GM19238 (cell line): Measurements from ENCODE around the gene FNDC5.

Experiments
- DNase-seq: peaks from one replicate; pipeline ENCODE4 v3.0.0; 2011; ENCODE audit warnings: low spot score; ENCODE audit not compliant: insufficient read length

The FNDC5 gene

DNA sequence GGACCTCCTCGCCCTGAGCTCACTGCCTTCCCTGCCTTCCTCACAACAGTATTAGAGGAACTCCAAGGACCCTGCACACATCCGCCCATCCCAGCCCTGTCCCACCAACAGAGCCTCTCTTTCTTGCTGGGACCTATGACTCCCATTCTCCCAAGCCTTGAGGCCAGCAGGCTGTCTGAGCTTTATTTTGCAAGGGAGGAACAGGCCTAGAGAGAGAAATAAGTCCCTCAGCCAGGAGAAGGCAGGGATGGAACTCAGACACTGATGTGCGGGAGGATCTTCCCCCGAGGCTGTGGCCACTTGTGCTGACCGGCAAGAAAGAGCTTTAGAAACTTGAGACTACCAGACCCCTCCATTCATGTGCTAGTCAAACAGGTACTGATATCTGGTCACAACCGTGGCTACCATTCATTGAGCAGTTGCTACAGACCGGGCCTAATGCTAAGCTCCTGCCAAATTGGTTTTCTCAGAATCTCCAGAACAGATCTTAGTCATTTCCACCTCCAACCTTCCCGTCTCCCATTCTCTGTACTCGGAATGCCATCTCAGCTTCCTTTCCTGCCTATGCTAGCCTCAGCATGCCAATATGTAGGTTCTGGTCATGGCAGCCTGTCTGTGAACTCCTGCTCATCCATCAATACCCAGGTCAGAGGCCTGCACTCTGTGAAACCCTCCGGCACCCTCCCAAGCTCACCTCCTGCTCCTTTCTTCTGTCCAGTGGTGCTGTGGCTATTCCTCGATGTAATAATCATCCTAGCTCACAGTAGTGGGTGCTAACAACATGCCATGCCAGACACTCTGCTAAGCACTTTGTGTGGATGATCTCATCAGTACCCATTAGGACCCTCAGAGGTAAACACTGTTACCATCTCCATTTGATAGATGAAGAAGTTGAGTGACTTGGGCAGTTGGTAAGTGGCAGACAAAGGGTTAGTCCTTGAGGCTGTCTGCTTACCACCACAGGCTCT, 26.7 kb upstream of the FNDC5 start:
- DNase-seq: no peak

DNA sequence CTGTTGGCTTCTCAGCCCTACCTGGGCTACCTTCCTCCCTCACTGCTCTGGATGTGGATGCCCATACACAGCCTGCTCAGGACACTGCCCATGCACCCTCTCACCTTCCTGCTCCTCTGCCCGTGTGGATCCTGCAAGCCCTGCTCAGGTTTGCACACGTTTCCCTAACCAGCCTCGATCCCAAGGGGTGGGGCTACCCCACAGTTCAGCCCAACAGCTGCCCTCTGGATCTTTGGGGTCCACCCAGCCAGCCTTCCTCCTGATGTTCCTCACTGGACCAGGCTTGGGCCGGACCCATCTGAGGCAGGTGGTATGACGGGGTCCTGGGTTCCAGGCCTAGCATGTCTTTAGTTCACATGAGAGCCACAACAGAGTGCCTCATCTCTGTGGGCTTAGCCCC, 25.7 kb upstream of the FNDC5 start:
- DNase-seq: no peak

DNA sequence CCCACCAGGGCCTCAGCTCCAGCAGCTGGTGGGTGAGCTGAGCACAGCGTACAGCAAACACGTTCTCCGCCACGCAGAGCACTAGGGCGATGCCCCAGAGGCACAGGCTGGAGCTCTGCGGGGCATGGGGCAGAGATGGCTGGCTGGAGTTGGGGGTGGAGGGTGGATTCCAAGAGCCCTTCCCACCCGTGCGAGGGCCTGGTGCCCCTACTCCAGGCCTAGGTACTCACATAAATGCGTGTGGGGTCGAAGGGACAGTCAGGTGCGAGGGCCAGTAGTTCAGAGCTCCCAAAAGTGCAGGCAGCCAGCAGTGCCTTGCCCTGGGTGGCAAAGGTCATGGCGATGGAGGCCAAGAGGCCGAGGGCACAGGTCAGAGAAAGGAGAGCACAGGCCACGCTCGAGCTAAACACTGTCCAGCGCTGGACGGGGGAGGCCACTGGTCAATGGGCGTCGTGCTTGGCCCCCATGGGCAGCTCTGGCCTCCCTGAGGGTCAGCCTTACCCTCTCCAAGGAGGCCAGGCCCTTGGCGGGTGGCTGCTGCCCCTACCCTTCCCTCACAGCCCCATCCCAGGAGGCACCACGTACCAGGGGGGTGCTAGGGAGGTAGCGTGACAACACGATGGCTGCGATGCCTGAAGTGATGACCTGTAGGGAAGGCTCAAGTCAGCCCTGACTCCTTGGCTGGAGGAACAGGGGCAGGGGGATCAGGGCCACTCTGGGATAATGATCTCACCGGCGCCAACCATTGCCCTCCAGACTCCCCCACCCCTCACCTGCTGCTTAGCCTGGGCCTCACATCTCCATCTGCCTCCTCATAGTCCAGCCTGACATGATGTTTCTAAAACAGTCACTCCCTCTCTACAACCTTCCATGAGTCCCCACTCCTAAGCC, 24.9 kb upstream of the FNDC5 start:
- DNase-seq: no peak

DNA sequence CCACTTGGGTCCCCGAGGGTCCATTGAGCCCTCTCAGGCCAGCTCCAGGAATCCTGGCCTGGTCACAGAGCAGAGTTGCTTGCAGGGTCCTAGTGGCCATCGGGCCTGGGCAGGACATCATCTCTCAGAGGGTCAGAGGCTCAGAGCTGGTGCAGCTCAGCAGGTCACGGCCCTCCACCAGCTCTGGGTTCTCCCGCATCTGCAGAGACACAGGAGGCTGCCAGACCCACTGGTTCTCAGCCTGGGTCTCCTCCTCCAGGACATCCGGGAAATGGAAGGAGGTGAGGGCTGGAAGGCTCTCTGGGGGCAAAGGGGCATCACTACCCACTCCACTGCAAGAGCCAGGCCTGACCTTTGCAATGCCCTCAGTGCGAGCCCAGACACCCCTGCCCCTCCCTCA, 24.0 kb upstream of the FNDC5 start:
- DNase-seq: no peak

DNA sequence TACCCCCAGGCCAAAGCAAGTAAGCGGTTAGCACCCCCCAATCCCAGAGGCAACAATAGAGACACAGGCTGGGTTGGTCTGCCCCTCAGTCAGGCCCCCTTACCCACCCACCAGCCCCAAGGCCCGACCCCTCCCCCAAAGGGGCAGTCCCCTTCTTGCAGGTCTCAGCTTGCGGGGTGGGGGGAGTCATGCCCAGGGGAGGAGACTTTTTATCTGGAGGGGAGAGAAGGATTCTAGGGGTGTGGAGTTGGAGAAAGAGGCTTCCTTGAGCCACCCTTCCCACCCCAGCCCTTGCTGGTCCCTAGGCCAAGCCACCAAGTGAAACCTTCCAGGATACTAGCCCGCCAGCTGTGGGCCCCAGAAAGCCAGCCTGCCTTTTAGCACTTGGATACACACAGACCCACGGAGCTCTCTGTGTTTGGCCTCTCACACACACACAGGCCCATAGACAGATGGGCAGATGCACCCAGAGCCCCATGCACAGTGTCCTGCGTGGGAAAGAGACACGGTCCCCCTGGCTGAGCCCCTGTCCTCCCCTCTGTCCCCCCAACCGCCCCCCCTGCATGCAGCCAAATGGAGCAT, 23.4 kb upstream of the FNDC5 start:
- no peak for DNase-seq

DNA sequence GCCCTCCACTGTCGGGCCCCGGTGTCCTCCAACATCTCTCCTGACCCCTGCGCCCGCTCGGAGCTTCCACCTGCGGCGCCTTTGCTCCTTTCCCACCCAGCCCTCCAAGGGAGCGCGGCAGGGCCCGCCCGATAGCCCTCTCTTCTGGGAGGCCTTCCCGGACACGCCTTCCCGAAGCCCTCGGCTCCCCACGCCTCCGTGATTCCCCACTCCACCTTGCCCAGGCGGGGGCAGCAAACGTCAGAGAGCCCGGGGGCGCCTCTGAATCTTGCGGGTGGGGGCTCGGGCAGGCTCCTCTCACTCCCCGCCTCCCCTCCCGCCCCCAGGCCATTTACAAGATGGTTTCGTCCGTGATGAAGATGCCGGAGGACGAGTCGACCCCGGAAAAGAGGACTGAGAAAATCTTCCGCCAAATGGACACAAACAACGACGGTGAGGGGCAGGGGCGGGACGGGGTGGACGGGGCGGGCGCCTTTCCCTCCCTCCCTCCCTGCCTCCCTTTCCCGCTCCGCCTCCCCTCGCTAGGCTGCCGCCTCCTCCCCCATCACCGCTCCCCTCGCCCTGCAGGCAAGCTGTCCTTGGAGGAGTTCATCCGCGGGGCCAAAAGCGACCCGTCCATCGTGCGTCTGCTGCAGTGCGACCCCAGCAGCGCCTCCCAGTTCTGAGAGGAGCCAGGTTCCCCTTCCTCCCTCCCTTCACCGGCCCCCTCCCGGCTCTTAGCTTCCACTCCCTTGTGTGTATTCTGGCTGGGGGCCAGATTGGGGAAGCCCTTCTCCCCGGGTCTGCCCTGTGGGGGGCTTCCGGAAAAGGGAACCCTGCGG, 22.7 kb upstream of the FNDC5 start:
- DNase-seq: no peak

DNA sequence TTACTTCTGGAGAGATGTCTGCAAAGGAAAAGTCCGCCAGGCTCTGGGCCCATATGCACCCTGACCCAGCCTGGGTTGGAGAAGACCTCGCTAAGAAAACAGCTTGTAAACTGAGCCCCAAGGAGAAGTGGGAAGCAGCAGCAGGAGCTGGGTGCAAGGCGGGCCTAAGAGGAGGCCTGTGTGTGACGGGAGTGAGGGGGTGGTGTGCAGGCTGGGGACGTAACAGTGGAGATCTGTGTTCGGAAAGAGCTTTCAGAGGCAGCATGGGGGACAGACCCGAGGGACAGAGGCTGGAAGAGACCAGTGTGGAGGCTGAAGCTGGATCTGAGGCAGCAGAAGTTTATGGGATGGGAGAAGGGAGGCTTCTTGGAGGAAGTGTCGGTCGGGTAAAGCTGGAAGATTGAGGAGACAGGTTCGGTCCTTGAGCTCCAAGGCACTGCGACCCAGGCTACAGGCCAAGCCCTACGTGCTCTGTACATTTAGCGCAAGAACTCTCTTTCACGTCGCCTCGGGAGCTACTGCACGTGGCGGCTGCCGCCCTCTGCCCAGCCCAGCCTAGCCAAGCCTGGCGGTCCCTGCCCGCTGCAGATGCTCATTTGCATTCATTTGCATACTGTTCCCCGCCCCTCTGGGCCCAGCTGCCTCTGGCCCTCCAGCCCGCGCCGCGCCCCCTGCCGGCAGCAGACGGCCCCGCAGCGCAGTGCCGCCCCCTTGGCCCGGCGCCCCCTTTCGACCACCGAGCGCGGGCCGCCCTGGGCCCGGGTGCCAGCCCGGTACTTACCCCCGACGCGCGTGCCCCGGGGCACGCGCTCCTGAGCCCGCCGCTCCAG, 21.9 kb upstream of the FNDC5 start:
- peak; percentile 59 for DNase-seq

DNA sequence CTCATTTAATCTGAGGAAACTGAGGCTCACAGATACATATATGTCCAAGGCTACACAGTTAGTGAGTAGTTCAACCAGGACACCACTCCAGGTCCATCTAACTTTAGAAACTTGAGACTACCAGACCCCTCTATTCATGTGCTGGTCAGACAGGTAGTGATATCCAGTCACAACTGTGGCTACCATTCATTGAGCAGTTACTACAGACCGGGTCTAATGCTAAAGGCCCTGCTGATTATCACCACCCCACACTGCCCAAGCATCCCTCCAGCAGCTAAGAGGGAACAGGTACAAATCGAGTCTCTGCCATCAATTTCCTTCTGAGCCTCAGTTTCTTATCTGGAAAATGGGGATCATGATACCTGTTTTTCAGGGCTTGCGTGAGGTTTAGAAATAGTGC, 20.9 kb upstream of the FNDC5 start:
- DNase-seq: no peak

DNA sequence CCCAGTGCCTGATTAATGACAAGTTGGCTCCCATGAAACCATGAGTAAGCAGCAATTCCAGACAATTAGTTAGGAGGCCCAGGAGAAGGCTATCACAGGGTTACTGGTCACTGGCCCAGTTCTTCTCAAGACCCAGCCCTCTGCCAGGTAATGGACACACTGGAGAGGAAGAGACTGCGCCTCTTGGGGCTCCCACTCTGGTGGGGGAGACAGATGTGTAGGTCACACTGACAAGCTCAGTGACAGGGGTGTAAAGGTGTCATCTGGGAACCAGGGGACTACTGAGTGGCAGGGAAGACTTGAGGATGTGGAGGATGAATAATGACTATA, 20.5 kb upstream of the FNDC5 start:
- DNase-seq: no peak

DNA sequence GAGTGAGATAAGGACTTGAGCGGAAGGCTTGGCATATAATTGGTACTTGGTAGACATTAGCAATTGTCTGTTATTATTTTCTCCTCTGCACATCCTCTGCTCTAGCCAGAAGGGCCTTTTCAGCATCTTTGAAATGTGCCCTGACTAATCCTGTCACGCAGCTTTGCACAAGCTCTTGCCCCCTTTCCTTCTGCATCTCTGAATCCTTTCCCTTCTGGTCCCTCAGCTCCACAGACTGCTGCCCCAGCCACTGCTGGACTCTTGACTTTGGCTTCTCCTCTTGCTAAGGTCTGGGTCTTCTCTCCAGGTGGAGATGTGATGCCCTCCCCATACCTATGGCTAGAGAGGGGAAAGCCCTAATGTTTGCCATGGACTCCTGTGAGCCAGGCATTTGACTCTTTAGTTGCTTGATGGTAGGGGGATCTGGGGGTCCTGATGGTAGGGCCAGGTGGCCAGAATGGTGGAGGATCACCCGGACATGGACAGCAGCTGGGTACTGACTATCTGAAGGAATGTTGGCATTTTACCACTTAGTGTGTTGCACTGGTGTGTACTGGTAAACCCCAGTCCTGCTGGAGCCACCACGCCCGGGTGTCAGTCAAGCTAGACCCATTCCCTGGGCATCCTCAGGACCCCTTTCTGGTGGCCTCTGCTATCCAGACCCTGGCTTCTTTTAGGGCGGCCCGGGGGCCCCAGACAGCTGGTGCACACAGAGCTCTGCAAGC, 20.0 kb upstream of the FNDC5 start:
- no peak for DNase-seq

DNA sequence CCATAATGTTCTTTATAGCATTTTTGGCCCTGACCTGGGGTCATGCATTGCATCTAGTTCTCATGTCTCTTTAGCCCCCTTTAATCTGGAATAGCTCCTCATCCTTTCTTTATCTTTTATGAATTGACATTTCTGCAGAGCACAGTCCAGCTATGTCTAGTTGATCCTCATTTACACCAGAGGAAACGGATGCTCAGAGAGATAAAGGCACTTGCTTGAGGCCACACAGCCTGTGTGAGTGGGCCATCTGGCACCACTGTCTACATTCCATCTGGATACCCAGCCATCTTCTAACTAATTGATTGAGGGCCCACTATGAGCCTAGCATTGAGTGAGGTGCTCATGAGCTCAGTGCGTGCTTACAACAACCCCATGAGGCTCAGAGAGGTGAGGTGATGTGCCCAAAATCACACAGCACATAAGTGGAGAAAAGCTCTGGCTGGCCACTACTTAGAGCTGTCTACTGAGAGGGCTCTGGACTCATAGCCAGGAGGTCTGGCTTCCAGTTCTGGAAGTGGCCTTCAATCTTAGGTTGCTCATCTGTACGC, 19.1 kb upstream of the FNDC5 start:
- DNase-seq: no peak

DNA sequence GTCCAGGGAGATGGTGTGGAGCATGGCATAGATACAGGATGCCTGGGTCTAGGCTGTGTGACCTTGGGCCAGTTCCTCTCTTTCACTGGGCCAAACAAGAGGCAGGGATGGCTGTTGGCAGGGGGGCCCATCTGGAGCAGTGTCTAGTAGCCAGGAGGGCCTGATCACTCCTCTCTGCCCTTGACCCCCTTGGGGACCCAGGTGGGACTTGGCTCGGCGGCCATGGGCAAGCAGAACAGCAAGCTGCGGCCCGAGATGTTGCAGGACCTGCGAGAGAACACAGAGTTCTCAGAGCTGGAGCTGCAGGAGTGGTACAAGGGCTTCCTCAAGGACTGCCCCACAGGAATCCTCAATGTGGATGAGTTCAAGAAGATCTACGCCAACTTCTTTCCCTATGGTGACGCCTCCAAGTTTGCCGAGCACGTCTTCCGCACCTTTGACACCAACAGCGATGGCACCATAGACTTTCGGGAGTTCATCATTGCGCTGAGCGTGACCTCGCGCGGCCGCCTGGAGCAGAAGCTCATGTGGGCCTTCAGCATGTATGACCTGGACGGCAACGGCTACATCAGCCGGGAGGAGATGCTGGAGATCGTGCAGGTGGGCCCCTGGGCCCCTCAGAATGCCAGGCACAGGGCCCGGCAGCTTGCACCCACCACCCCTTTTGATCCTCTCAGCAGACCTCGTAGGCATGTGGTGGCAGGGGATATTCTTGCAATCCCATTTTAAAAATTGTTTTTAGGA, 18.1 kb upstream of the FNDC5 start:
- DNase-seq: no peak

DNA sequence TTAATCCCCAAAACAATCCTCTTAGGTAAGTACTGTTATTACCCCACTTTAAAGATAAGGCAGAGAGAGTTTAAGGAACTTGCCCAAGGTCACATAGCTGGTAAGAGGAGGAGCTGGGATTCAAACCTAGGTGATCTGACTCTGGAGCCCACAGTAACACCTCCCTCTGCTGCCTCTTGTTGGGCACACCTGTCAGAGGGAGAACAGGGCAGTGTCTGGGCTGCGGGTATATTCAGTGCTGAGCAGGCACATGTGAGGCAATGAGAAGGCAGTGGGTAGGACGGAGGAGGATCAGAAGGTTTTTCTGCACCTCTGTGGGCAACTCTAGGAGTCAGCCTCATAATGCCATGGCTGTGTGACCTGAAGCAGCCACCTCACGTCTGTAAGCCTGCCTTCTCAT, 17.4 kb upstream of the FNDC5 start:
- no peak for DNase-seq

DNA sequence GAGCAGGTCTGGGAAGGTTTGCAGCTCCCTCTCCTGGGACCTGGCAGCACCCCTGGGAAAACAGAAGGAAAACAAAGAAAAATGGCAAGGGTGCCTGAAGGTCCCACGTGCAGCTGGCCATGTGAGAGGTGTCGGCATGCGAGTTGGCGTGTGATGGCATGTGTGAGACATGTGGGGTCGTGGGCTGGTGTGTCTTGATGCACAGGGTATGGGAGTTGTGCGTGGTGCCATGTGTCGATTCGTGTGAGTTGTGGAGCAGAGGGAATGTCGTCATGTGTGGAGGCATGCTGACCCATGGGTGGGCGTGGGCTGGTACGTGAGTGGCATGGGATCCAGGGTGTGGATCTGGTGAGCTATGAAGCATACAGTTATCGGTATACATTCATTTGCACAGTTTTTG, 16.9 kb upstream of the FNDC5 start:
- DNase-seq: no peak

DNA sequence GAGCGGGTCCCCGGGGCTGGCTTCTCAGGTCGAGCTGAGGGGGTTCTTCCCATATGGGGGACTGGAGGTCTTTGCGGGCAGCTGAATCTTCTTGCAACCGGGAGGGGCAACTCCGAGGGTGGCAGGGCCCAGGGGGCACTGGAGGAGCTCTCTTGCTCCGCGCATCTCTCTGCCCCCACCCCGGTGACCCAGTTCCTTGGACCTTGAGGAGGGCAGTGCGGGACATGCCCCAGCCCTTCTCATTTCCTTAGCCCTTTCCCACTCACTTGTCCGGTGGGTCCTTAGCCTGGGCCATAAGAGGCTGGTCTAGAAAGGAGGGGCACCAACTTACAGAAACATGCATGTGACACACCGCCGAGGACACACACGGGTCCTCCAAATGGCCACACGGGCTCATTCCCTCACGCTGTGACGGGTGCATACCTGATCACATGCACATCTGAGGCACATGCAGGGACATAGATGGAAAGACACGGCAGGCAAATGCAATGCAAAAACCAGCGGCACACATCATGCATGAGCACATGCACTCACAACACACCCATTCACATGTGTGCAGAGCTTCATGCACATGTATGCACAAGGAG, 16.2 kb upstream of the FNDC5 start:
- DNase-seq: no peak

DNA sequence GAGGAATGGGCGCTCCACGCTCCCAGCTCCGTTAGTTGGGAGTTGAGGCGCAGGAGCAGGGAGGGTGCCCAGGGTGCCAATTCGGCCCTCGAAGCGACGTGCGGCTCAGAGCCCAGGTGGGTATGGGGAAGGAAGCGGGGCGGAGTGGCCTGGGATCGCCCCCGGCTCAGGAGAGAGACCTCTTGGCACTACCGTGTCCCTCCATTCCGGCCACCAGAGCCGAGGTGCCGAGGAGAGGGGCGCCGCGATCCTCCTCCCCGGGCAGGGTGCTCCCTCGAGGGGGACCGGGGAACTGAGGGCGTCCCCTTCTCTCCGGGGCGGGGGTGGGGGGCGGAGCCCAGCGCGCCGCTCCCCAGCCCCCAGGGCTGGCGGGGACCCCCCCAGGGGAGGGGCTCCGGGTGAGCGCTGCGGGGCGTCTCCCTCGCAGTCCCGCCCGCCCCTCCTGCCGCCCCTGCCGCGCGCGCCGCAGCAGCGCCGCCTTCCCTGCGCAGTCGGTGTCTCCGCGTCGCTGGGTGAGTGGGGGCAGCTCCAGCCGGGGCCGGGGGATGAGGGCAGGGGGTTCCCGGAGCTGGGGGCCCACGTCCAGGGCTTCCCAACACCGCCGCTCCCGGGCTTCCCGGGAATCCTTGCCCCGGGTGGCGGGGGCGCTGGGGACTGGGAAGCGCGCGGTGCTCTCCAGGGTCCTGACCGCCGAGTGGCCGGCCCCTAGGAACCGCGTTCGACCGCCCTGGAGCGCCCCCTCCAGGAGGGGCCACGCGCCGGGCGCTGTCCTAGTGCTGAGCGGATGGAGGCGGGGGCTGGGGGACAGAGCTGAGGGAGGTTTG, 15.5 kb upstream of the FNDC5 start, which contains the start of gene HPCA:
HPCA (plus strand) TSS at position 488 of the 824 bp plus-strand sequence. CDS start 2,408 bp downstream, outside the sequence.
- DNase-seq: no peak

DNA sequence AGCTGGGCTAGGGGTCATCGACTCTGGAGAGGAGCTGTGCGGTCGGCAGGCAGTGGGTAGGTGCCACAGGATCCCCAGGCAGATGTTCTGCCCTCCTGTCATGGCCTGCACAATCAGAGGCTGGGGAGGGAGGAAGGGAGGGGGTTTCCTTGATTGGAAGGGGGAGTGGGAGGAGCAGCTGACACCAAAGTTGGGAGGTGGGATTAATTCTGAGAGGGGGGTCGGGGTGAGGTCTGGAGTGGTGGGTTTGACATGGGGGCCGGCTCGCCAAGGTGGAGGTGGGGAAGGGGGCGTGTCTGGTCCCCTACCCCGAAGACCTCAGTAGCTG, 14.9 kb upstream of the FNDC5 start:
- DNase-seq: no peak
